HFF-Myc (cell line): ENCODE results near the gene SSNA1.

Experiments
- DNase-seq: peaks from one replicate; pipeline ENCODE4 v3.0.0-alpha.2; 2011; ENCODE audit warnings: low read depth; ENCODE audit errors: extremely low read depth
- H3K4me3 ChIP-seq: replicated peaks from 2 replicates; pipeline ENCODE4 v1.5.1; 2011; ENCODE audit warnings: low read depth, mild to moderate bottlenecking, control low read depth, low read length
- CTCF ChIP-seq: IDR thresholded peaks from 2 replicates; pipeline ENCODE4 v1.5.1; 2012; ENCODE audit warnings: mild to moderate bottlenecking, low read depth, low read length, control low read depth; ENCODE audit errors: missing control alignments

SSNA1 gene

GRCh38 chr9:137192859-137193258, 4.4 kb downstream of the SSNA1 start:
- H3K4me3 ChIP-seq = no peak overlapping the region
- no peak for TF ChIP-seq CTCF
- DNase-seq = no peak

GRCh38 chr9:137193771-137194170, 5.3 kb downstream of the SSNA1 start:
- H3K4me3 ChIP-seq = no peak overlapping the region
- TF ChIP-seq CTCF = no peak
- no peak for DNase-seq

GRCh38 chr9:137194388-137194787, 5.9 kb downstream of the SSNA1 start:
- TF ChIP-seq CTCF = no peak
- H3K4me3 ChIP-seq = no peak overlapping the region
- DNase-seq = no peak

- no peak overlapping the region for H3K4me3 ChIP-seq
- TF ChIP-seq CTCF = no peak
- DNase-seq = no peak
Measured at GRCh38 chr9:137194909-137195308, 6.4 kb downstream of the SSNA1 start.

- no peak overlapping the region for H3K4me3 ChIP-seq
- DNase-seq = no peak
Measured at GRCh38 chr9:137195525-137196220, 7.2 kb downstream of the SSNA1 start.

GRCh38 chr9:137198051-137198901, 9.8 kb downstream of the SSNA1 start:
- peak overlapping the region; percentile 46; the same call in 1 of the 2 replicates for H3K4me3 ChIP-seq
- DNase-seq = no peak
- no peak for TF ChIP-seq CTCF

More at GRCh38 chr9:137195525-137196220, 7.2 kb downstream of the SSNA1 start:
- no peak for TF ChIP-seq CTCF
